HG02610 (cell line): ENCODE measurements around the gene SRGAP2B.
"Not testable (repeated sequence)": the region's sequence is repeated elsewhere in the genome, so short reads cannot be mapped to it uniquely, and the experiment has no call there.

Experiments
- ATAC-seq: cut with Tn5 transposase; IDR thresholded peaks from one replicate; pipeline ENCODE4 v1.9.1; 2021; ENCODE audit warnings: mild to moderate bottlenecking, moderate library complexity; ENCODE audit not compliant: unreplicated experiment

The SRGAP2B gene

DNA sequence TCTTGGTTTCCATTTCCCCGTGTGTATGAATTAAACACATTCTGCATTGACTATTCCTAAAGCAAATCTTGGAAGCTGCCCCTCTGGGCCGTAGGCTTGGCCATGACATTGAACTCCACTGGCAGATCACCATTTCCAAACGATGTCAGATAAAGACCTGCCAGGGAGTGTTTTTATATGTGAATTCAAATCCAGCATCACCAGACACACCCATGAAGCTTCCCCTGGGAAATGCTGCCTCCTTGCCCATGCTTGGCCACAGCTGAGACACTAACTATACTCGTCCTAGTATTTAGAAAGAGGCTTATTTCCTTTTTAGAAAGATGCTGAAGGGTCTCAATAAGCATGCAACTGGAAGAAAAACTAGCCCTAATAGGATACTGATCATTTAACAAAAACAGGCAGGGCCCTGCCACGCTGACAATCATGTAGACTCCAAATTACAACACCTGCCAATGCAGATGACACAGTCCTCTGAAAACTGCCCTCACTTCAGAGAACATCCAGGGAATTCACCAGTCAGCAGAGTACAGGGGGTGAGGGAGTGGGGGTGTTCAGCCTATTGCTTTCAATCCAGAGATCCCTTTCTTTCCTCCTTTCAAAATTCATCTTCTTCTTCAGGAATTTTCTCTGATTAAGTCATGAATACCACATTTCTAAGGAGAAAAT is 94.9 kb downstream of the SRGAP2B start:
- ATAC-seq, result not testable (repeated sequence)

DNA sequence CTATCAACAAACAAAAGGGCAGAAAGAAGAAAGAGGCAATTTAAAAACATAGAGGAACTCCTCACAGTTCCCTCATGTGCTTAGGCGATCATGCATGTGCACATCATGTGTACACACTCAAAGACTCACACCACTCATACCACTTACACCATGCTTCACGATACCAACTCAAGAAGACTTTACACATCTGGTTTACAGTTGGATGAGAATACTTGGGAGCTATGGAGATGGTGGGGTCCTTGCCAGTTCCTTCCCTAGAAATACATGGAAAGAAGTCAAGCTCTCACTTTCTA is 96.2 kb downstream of the SRGAP2B start:
- not testable (repeated sequence) for ATAC-seq

DNA sequence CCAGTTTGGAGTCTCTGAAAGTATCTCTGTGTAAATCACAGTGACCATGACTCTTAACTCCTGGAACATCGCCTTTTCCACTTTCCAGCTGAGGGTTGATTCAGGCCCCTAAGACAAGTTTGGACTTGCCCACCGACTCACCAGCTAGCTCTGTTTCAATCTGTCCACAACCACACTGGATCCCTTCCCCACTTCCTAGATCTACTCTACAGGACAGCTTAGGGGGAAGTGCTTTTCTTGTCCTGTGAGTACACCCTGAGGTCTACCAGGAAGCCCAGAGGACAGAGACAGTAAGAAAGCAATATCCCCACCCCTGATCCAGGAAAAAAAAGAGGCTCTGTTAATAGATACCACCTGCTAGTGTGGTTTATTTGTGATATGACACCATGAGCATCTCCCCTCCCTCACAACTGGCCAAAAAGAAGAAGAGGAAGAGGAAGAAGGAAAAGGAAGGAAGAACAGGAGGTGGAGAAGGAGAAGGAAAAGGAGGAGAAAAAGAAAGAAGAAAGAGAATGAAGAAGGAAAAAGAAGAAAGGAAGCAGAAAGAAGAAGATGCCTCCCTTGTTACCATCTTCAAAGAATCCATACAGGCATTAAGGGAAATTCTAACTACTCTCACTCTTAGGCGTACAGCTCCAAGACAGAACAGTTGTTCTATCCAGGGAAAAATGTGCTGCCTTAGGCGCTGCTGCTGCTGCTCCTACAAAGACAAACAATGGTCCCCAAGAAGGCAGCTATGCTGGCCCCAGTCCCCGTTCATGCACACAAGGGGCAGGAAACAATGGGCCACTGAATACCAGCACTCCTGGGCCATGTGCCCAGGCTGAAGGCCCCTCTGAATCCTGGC is 96.8 kb downstream of the SRGAP2B start:
- not testable (repeated sequence) for ATAC-seq

DNA sequence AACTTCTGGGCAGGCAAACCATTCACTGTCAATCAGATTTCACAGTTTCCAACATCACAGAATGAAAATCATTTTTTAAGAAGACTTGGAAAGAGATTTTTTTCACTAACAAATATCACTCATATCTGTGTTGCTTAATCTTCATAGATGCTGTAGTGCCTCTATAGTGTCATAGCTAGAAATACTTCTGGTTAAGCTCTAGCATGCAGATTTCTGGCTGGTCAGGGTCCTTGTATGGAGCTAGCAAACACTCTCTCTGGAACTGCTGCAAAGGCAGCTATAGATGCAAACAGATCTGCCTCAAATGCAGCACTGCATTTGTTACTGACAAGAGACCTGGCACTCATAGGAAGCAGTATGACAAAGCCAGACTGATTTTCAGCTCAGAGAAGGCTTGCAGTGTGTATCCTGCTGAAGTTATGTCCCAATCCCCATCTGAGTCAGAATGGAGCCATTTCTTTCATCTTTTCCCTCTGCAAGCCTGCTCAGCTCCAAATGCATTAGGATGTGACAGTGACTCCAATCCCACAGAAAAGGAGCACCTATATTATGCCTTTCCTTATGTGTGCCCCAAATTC is 99.2 kb downstream of the SRGAP2B start:
- not testable (repeated sequence) for ATAC-seq

DNA sequence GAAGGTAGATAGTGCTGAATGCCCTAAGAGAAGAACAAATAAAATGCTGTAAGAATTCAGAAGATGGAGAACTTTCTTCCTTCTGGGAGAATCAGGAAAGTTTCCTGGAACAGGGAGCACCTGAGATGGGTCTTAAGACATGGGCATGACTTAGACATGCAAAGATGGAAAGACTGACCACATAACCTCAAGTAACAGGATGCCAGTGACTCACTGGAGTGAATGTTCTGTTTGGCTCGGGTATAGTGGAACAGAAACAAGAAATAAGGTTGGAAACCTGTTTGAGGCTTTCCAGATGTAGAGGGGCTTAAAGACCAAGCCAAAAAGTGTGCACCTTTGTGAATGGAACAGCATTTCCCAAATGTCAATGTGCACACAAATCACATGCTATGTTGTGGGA is 102.2 kb downstream of the SRGAP2B start:
- ATAC-seq, result not testable (repeated sequence)

DNA sequence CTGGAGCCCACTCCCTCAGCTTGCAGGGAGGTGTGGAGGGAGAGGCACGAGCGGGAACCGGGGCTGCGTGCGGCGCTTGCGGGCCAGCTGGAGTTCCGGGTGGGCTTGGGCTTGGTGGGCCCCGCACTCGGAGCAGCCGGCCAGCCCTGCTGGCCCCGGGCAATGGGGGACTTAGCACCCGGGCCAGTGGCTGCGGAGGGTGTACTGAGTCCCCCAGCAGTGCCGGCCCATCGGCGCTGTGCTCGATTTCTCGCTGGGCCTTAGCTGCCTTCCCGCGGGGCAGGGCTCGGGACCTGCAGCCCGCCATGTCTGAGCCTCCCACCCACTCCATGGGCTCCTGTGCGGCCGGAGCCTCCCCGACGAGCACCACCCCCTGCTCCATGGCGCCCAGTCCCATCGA is 104.5 kb downstream of the SRGAP2B start:
- not testable (repeated sequence) for ATAC-seq

DNA sequence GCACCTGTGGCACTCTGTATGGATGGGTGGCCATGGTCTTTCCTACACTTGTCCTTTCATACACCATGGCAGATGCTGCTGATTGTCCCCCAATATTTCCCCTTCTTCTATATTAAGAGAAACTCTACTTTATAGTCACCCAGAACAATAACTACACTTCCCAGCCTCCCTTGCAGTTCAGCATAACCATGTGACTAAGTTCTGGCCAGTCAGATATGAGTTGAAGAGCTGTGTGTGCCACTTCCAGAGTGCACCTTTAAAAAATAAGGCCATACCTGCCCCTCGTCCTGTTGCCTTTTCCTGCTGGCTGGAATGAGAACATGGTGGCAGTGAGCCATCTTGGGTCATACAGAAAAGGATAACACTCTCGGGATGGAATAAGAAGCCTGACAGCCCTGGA is 108.0 kb downstream of the SRGAP2B start:
- ATAC-seq, result not testable (repeated sequence)

DNA sequence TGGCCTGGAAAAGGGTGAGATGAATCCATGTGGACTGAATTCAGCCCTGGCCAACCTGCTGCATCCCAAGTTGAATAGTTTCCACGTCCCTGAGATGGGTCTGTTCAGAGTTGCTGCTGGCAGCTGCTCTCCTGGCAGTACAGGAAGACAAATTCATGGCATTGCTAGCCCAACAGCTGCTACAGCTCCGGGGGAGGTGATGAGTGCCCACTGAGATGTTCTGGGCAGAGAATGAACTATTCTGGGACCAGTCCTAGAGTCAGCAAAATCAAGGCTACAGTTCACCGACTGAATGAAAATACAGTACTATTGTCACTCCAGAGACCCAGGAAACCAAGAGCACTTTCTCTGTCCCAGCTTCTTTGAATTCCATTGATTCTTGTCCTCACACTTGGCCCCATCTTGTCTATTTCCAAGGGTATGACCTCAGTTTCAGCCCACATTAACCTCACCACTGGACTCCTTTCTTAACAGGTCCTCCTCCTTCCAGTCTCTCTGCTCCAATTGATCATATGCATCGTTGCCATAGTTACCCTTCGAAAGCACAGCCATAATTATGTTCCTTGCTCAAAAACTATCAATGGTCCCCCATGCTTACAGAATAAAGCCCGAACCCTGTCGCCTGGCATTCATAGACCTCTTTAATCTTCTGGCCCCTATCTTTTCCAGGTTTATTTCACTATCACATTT is 108.8 kb downstream of the SRGAP2B start:
- not testable (repeated sequence) for ATAC-seq

DNA sequence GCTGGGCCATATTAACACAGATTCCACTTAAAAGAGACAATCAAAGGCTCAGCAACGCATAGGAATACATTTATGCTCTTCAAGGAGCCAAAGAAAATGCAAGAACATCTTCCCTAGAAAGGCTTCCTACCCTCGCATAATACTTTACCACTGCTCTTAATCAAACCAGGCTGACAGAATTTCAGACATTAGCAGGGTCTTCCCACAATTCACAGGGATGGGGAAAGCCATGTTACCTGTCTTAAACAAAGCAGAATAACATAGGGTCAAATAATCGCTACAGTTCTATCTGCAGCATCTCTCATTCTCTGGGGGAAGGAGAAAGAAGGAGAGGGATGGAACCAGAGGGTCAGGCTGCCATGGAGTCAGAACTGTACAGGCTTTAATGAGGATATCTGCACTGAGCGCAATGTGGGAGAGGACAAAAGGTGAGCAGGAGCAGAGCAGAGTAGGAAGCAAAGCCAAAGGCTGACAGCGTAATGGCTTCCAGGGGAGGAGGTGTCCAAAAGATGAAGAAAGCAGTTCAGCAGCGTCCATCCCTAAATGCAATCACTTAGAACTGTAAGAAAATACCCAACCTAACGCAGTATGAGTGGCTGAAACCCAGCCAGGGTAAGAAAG is 109.5 kb downstream of the SRGAP2B start:
- ATAC-seq, result not testable (repeated sequence)

DNA sequence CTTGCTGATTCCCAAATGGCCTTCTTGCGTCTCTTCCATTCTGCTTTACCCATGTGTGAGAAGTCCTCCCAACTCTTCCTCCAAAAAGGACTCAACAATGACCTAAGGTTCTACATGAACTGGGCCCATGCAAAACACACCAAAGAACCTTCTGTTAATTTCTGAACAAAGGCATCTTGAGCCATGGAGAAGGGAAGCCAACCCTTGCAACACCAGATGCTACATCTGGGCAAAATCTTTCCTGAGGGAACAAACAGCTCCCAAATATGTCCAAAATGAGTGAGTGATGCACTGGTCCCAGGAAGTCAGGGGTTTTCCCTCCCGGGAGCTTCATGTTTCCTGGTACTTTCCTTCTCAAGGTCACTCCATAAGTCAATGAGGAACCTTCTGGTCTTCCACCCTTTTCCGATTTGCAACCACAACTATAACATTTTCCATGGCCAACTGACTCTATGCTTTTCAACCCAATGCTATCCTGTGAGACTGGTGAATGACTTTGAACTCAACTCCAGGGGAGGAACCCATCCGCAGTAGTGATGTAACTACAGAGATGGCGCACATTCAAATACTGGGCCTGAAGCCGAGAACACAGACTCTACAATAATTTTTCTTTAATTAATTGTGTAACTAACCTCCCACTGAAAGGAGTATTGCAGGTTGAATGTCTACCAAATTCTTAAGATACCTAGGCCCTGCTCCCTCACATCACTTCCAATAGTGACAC is 112.2 kb downstream of the SRGAP2B start:
- not testable (repeated sequence) for ATAC-seq

DNA sequence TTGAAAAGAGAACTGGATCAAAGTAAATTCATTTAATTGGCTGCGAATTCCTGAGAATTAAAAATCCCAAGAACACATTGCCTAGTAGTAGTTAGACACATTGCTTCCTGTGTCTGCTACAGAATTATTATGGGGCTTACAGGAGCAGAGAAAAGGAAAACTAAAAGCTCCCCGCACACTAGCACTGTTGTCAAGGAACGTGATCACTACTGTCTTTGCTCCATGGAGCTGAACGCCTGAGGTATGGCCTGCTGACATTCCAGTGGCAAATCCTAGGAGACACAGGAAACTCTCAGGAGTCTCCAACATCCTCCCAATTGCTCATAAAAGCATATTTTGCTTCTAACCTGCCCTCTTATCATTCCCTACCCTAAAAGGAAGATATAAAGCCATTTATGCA is 114.0 kb downstream of the SRGAP2B start:
- ATAC-seq, result not testable (repeated sequence)

DNA sequence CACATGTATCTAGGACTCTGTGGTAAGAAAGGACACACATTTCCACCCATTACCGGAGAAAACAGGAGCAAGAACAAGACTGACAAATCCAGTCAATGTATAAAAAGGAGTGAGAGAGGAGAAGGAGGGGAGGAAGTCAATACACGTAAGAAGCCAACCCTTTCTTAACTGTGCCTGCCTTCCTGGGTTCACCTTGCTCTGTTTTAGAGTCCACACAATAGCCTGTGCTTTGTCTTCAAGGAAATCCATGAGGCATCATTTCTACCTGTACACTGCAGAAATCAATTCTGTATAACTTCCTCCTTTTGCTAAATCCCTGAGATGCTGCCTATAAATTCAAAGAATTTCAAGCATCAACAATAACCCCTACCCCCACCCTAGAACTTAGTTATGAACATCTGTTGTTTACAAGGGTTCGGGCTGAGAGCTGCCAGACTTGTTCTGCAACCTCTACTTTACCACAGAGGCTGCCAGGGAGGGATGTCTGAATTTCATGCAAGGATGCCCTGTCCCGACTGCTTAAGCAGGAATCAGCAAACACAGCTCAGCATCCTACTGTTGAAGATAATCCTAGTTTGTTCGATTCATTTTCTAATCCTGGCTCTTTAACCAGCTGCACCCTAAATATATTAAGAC is 115.0 kb downstream of the SRGAP2B start:
- ATAC-seq, result not testable (repeated sequence)

DNA sequence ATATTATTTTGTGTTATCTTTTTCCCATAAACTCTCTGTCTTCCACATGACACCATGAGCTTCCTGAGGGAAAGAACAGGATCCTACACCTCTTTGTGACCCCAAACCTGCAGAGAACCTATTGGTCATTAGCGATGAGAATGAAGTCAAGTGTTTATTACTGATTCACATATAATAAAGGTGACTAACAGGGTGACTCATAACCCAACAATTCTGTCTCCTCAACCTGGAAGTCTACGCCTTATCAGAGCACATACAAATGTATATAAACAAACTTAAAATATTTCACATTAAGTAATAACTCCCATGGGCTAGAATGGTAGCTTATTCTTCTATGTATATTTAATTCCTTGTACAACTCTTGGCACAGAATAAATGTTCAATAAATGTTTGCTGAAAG is 117.3 kb downstream of the SRGAP2B start:
- not testable (repeated sequence) for ATAC-seq

DNA sequence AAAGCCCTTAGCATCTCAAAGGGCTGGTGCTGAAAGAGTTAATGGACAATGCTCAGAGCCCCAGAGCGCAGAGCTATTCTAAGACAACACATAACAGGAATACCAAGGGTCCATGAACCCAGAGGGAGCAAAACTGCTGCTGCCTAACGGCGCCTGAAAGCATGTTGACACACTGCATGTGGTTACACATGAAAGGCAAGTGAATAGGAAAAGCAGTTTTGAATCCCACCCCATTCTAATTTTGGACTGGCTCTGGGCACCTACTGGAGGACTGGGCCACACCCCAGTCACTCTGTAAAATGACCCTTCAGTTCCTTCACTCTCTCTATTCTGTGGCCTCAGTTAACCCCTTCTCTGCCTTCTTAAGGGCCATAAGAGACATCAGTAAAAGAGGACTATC is 123.2 kb downstream of the SRGAP2B start:
- not testable (repeated sequence) for ATAC-seq

DNA sequence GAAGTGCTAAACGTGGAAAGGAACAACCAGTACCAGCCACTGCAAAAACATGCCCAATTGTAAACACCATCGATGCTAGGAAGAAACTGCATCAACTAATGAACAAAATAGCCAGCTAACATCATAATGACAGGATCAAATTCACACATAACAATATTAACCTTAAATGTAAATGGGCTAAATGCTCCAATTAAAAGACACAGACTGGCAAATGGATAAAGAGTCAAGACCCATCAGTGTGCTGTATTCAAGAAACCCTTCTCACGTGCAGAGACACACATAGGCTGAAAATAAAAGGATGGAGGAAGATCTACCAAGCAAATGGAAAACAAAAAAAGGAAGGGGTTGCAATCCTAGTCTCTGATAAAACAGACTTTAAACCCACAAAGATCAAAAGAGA is 128.6 kb downstream of the SRGAP2B start:
- not testable (repeated sequence) for ATAC-seq

DNA sequence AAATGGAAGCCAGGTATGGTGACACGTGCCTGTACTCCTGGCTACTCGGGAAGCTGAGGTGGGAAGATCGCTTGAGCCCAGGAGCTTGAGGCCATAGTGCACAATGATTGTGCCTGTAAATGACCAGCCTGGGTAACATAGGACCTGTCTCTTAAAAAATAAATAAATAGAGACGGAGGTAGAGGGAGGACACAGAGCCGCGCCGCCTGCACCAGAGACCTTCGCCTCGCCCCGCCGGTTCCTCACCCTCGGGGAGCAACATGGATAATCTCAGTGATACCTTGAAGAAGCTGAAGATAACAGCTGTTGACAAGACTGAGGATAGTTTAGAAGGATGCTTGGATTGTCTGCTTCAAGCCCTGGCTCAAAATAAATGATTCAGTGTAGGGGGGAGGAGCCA is 130.4 kb downstream of the SRGAP2B start:
- not testable (repeated sequence) for ATAC-seq

DNA sequence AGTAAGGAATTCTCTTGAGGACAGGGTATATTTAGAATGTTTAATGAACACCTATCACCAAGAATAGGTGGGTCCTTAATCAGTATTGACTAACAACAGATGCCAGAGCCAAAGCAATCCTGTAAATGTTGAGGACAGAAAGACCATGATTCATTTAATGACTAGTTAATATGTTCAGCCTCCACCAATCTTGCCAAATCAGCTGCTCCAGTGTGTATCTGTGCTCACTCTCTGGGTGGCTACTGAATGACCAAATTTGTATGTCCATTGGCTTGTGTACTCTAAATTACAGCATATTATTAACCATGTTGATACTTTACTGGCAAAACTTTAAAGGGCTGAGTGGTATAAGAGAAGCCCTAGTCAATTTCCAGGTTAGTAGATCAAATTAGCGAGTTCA is 130.9 kb downstream of the SRGAP2B start:
- not testable (repeated sequence) for ATAC-seq

DNA sequence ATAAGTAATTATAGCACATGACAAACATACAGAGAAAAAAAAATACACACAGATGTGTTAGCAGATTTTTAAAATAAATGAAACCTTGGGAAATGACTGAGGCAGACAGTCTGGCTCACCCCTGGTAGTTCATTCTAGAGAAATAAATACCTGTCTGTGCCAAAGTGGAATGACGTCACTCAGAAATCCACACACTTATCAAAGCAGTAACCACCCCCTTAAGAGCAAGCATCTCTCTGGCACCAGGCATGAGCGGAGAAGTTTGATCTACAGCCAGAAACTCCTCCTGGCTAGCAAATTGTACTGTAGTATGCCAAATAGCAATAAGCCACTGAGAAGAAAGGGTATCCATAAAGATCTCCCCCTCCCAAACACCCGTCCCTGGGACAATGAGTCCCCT is 131.6 kb downstream of the SRGAP2B start:
- not testable (repeated sequence) for ATAC-seq
